ENCODE data around the gene RAB7A. TPM values are rescaled to one million over a fixed set of nuclear protein-coding genes. Genes with fewer than 3 reads are reported as not detected.

RAB7A gene
- total RNA-seq = 100 to 1,000 TPM in 2 of 4 donors, 10 to 100 TPM in 2; 45.0 to 121 (median 101) TPM

DNA sequence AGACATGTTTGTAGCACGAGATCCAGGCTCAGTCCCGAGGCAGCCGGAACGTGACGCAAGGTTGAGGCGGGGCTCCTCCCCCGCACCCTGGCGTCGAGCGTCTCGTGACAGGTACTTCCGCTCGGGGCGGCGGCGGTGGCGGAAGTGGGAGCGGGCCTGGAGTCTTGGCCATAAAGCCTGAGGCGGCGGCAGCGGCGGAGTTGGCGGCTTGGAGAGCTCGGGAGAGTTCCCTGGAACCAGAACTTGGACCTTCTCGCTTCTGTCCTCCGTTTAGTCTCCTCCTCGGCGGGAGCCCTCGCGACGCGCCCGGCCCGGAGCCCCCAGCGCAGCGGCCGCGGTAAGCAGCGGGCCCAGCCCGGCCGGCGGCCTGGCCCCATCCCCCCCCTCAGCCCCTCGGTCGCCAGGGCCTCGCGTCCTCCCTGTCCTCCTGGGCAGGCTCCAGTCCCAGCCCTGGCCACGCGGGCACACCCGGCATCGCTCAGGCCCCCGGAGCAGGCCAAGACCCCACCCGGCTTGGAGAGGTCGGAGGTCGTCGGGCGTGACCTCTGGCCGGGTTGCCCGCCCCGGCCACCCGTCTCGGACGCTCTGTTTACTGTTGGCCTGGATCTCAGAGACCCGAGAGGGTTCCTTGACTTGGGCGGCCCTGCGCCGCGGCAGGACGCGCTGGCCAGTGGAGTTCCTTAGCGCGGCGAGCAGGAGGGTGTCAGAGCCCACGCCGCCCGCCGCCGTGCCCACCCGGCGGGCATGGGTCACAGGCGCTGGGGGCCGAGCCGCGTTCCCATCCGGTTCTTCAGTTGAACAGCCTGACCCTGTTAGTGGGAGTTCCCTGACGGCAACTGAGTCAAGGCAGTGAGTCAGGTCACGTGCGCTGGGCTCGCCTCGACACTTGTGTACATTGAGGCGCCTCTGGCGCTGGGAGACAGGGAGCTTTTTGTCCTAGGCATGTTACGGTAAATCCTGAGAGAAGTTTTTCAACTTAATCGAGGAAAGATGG, at the start of gene RAB7A:
RAB7A (plus strand) TSS at position 161 of the 994 bp plus-strand sequence. CDS start 69,185 bp downstream, outside the sequence.
- in situ Hi-C loops (cut with MboI; ENCODE audit: low pct_ligation_motif_present in 1 of 4, low pct_unique_long_range_greater_than_20kb in 1 of 4, low sequenced_read_pairs in 3 of 4) (no loop called here), intact Hi-C loops (cut with DNase I; ENCODE audit: low total_unique reads) (loop anchor here (10.0 kb wide), 1 partner anchor 58 kb away; no protein-coding TSS in a partner anchor)
- Histone ChIP-seq H3K27ac (peak within 1 kb of the TSS; percentile 92 to 99 (median 94)), H3K36me3 (no peaks in the 10 kb centered on the region), H3K4me3 (peak within 1 kb of the TSS; percentile 82 to 99 (median 88)), H3K4me1 (peaks cover 13 to 42% (median 28%) of the 10 kb centered on the region in 4 donors), H3K27me3 (no peaks in the 10 kb centered on the region), H3K9me3 (no peaks in the 10 kb centered on the region)
- 0 to 1% methylated on average over 1 to 68 of the region's 93 CpGs for WGBS, 2 donors (ENCODE audit: low coverage in 1 of 2)
- TF ChIP-seq, protein P1, sequence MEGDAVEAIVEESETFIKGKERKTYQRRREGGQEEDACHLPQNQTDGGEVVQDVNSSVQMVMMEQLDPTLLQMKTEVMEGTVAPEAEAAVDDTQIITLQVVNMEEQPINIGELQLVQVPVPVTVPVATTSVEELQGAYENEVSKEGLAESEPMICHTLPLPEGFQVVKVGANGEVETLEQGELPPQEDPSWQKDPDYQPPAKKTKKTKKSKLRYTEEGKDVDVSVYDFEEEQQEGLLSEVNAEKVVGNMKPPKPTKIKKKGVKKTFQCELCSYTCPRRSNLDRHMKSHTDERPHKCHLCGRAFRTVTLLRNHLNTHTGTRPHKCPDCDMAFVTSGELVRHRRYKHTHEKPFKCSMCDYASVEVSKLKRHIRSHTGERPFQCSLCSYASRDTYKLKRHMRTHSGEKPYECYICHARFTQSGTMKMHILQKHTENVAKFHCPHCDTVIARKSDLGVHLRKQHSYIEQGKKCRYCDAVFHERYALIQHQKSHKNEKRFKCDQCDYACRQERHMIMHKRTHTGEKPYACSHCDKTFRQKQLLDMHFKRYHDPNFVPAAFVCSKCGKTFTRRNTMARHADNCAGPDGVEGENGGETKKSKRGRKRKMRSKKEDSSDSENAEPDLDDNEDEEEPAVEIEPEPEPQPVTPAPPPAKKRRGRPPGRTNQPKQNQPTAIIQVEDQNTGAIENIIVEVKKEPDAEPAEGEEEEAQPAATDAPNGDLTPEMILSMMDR (IDR thresholded peaks at IDR 0.05) = no peak
- TF ChIP-seq POLR2AphosphoS5 (IDR thresholded peaks at IDR 0.05) = peak; percentile 97 to 98 (median 98)
- TF ChIP-seq EP300 (IDR thresholded peaks at IDR 0.05; ENCODE audit: low read depth) = peak; percentile 83
- peak; percentile 94 for TF ChIP-seq POLR2A (IDR thresholded peaks at IDR 0.05)
- DNase-seq = peak; percentile 98

DNA sequence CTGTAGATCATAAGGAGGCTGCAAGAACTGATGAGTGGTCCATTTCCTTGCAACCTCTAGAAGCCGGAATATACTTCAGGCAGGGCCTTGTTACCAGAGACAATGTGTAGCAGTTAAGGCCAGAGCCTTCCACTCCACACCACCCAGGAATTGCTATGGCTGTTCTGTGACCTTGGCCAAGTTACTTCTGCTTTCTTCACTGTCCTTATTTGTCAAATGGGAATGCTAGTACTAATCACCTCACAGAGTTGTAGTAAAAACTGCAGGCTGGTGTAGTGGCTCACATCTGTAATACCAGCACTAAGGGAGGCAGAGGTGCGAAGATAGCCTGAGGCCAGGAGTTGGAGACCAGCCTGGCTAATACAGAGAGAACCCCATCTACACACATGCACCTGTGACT, 46.6 kb upstream of the RAB7A start:
- peaks cover 0 to 11% (median 9%) of the 10 kb centered on the region in 4 donors for H3K4me1 ChIP-seq
- H3K27ac ChIP-seq = peak overlapping the region in 1 of 4 donors; percentile 96
- H3K9me3 ChIP-seq = no peaks in the 10 kb centered on the region
- intact Hi-C loops (cut with DNase I; ENCODE audit: low total_unique reads) (no loop called here), in situ Hi-C loops (cut with MboI; ENCODE audit: low pct_ligation_motif_present in 1 of 4, low pct_unique_long_range_greater_than_20kb in 1 of 4, low sequenced_read_pairs in 3 of 4) (loop anchor here in 1 of 4 donors (25.0 kb wide), 1 partner anchor 108 kb away; no protein-coding TSS in a partner anchor)
- TF ChIP-seq POLR2A (IDR thresholded peaks at IDR 0.05) (no peak), EP300 (IDR thresholded peaks at IDR 0.05; ENCODE audit: low read depth) (no peak), POLR2AphosphoS5 (IDR thresholded peaks at IDR 0.05) (no peak)
- TF ChIP-seq, protein P1 (IDR thresholded peaks at IDR 0.05) = no peak
- no peak overlapping the region for H3K4me3 ChIP-seq
- 80 to 100% methylated on average over 1 to 2 of the region's 2 CpGs for WGBS, 2 donors (ENCODE audit: low coverage in 1 of 2)
- DNase-seq = no peak
- H3K27me3 ChIP-seq = no peaks in the 10 kb centered on the region
- no peaks in the 10 kb centered on the region for H3K36me3 ChIP-seq

DNA sequence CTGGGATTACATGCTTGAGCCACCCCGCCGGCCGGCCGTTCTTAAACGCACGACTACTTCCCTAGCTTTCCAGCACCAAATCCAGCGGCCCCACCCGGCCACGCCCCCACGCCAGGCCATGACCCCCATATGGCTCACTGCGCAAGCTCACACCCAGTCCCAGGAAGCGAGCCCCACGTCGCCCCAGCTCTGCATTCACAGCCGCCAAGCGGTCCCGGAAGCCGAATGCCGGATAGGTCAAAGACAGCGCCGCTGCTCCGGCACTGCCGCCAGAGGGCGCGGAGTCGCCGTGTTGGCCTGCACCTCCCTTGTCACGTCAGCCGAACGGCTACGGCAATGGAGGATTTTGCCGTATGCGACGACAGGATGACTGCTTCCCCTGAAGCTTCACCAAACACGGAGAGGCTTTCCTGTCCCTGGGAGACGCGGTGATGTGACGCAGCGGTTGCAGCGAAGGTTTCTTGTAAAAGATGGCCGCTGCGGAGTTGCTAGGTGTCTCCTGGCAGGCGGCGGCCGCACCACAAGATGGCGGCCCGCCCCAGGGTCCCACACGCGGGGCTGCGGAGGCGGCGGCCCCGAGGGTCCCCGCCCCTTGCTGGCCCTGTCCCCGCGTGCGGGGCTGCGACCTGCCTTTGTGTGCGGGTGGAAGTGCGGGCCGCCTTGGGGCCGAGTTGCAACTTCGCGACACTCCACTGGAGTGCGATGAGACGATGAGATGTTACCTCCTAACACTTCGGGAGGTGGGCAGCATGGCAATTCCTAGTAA, 45.2 kb upstream of the RAB7A start:
- Histone ChIP-seq H3K4me3 (peak overlapping the region; percentile 60 to 77 (median 66)), H3K27me3 (no peaks in the 10 kb centered on the region), H3K9me3 (no peaks in the 10 kb centered on the region), H3K4me1 (peaks cover 0 to 11% (median 9%) of the 10 kb centered on the region in 4 donors), H3K36me3 (no peaks in the 10 kb centered on the region), H3K27ac (peak overlapping the region; percentile 92 to 96 (median 94))
- intact Hi-C loops (cut with DNase I; ENCODE audit: low total_unique reads) = loop anchor here (5.0 kb wide), 1 partner anchor 117 kb away; no protein-coding TSS in a partner anchor
- 0% methylated on average over 45 of the region's 67 CpGs; no CpG with 5 or more reads in 1 of the 2 donors for WGBS, 2 donors (ENCODE audit: low coverage in 1 of 2)
- TF ChIP-seq EP300 (IDR thresholded peaks at IDR 0.05; ENCODE audit: low read depth) (no peak), POLR2AphosphoS5 (IDR thresholded peaks at IDR 0.05) (peak; percentile 87 to 97 (median 97)), POLR2A (IDR thresholded peaks at IDR 0.05) (peak; percentile 93)
- TF ChIP-seq, protein P1 (IDR thresholded peaks at IDR 0.05) = peak; percentile 94 to 100 (median 96)
- in situ Hi-C loops (cut with MboI; ENCODE audit: low pct_ligation_motif_present in 1 of 4, low pct_unique_long_range_greater_than_20kb in 1 of 4, low sequenced_read_pairs in 3 of 4) = loop anchor here in 3 of 4 donors (10.0 to 25.0 kb wide), 2 partner anchors 107 to 114 kb away; no protein-coding TSS in a partner anchor
- peak; percentile 99 for DNase-seq
